ENCODE data around the gene SERP2.

GRCh38 chr13:44368062-44368591 is 5.5 kb upstream of the SERP2 start:
- no peak for TF ChIP-seq CTCF (IDR thresholded peaks at IDR 0.05 in 4 of 5, conservative IDR thresholded peaks at IDR 0.05 in 1 of 5)
- no peak for TF ChIP-seq POLR2A (IDR thresholded peaks at IDR 0.05)

Data from gastrocnemius medialis (tissue), 4 donors.